Stimulated activated CD8-positive, alpha-beta memory T cell treated with anti-CD3 and anti-CD28 coated beads, Interleukin-15, amount 100 ng/mL, for 24 hours (primary cell): Measurements from ENCODE around the gene KIF5C.

Experiments
- DNase-seq: peaks from one replicate; pipeline ENCODE4 v3.0.0-alpha.2; 2020; ENCODE audit warnings: low read depth

KIF5C gene

GRCh38 chr2:148926291-148926961 is 51.4 kb downstream of the KIF5C start:
- no peak for DNase-seq

- no peak for DNase-seq
Measured at GRCh38 chr2:148926981-148927401, 52.0 kb downstream of the KIF5C start.

- DNase-seq: no peak
Measured at GRCh38 chr2:148928395-148928794, 53.4 kb downstream of the KIF5C start.

GRCh38 chr2:148930046-148930775 is 55.2 kb downstream of the KIF5C start:
- no peak for DNase-seq

GRCh38 chr2:148932536-148932935 is 57.5 kb downstream of the KIF5C start:
- DNase-seq: no peak

- no peak for DNase-seq
Measured at GRCh38 chr2:148933456-148933855, 58.4 kb downstream of the KIF5C start.

GRCh38 chr2:148935791-148936190 is 60.8 kb downstream of the KIF5C start:
- DNase-seq: no peak

- DNase-seq: no peak
Measured at GRCh38 chr2:148936857-148937450, 61.9 kb downstream of the KIF5C start.

- DNase-seq: no peak
Measured at GRCh38 chr2:148939271-148939670, 64.2 kb downstream of the KIF5C start.

- no peak for DNase-seq
Measured at GRCh38 chr2:148943097-148943496, 68.1 kb downstream of the KIF5C start.

GRCh38 chr2:148944536-148944935 is 69.5 kb downstream of the KIF5C start:
- DNase-seq: no peak

- no peak for DNase-seq
Measured at GRCh38 chr2:148947299-148947698, 72.3 kb downstream of the KIF5C start.

- no peak for DNase-seq
Measured at GRCh38 chr2:148948868-148949267, 73.8 kb downstream of the KIF5C start.

GRCh38 chr2:148949348-148949747 is 74.3 kb downstream of the KIF5C start:
- DNase-seq: no peak

GRCh38 chr2:148952621-148953020 is 77.6 kb downstream of the KIF5C start:
- DNase-seq: no peak

- DNase-seq: no peak
Measured at GRCh38 chr2:148953426-148953825, 78.4 kb downstream of the KIF5C start.

GRCh38 chr2:148954536-148954935 is 79.5 kb downstream of the KIF5C start:
- DNase-seq: no peak

GRCh38 chr2:148955798-148956197 is 80.8 kb downstream of the KIF5C start:
- no peak for DNase-seq

- no peak for DNase-seq
Measured at GRCh38 chr2:148957023-148957422, 82.0 kb downstream of the KIF5C start.

- no peak for DNase-seq
Measured at GRCh38 chr2:148959745-148960144, 84.7 kb downstream of the KIF5C start.

GRCh38 chr2:148960483-148960882 is 85.5 kb downstream of the KIF5C start:
- no peak for DNase-seq

GRCh38 chr2:148963461-148963860 is 88.4 kb downstream of the KIF5C start:
- DNase-seq: no peak
